DND-41 (cell line): ENCODE data around the gene MAD2L1BP.

ENCODE experiments used
- EZH2 ChIP-seq: IDR thresholded peaks from 3 replicates; pipeline ENCODE4 v1.6.1; 2012; ENCODE audit warnings: borderline replicate concordance, low read depth, mild to moderate bottlenecking, moderate library complexity, low read length, inconsistent platforms; ENCODE audit not compliant: severe bottlenecking
- TF ChIP-seq, protein P1 (sequence below): IDR thresholded peaks from 2 replicates; pipeline ENCODE4 v1.5.1; 2012; ENCODE audit warnings: borderline replicate concordance, low read length, moderate library complexity, mild to moderate bottlenecking; ENCODE audit not compliant: poor library complexity, severe bottlenecking; ENCODE audit errors: extremely low read depth

DNA sequence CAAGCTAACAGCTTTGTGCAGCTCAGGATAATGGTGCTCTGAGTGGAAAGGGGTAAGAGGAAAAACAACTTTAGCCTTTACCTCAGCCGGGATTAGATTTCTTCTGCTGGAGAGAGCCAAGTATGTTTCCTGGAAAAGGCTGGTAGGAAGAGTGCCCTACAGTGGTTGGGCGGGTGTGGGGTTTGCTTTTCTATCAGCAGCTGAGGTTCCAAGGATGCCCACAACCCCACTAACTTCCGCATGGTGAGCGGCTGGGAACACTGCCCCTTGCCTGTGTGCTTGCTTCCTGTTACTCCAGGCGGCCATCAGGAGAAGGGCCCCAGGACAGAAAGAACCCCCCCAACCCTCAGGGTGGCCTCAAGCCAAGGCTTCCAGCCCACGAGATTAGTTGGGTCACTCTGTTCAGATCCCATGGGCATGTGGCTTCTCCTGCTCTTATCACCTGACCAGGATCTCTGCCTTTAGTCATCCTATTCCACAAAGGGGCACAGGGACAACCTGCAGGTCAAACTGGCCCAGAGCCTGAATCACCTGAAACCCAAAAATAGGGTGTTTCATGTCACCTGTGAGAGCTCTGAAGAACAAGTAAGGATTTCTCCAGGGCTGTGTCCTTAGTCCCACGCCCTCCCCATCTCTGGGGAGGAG is 41.4 kb downstream of the MAD2L1BP start:
- TF ChIP-seq, protein P1, sequence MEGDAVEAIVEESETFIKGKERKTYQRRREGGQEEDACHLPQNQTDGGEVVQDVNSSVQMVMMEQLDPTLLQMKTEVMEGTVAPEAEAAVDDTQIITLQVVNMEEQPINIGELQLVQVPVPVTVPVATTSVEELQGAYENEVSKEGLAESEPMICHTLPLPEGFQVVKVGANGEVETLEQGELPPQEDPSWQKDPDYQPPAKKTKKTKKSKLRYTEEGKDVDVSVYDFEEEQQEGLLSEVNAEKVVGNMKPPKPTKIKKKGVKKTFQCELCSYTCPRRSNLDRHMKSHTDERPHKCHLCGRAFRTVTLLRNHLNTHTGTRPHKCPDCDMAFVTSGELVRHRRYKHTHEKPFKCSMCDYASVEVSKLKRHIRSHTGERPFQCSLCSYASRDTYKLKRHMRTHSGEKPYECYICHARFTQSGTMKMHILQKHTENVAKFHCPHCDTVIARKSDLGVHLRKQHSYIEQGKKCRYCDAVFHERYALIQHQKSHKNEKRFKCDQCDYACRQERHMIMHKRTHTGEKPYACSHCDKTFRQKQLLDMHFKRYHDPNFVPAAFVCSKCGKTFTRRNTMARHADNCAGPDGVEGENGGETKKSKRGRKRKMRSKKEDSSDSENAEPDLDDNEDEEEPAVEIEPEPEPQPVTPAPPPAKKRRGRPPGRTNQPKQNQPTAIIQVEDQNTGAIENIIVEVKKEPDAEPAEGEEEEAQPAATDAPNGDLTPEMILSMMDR, result no peak
- TF ChIP-seq EZH2, result no peak
